ENCODE measurements around the gene LRRC4C.

Gene LRRC4C

GRCh38 chr11:40328890-40329614 is 1130.4 kb downstream of the LRRC4C start:
- DNase-seq: no peak

- DNase-seq: no peak
Measured at GRCh38 chr11:40323241-40323640, 1136.2 kb downstream of the LRRC4C start.

GRCh38 chr11:40321537-40321936 is 1137.9 kb downstream of the LRRC4C start:
- DNase-seq: no peak

GRCh38 chr11:40316171-40316570 is 1143.3 kb downstream of the LRRC4C start:
- no peak for DNase-seq

- no peak for DNase-seq
Measured at GRCh38 chr11:40315122-40315521, 1144.3 kb downstream of the LRRC4C start.

- DNase-seq: no peak
Measured at GRCh38 chr11:40314327-40314726, 1145.1 kb downstream of the LRRC4C start.

- DNase-seq: peak; percentile 37
Measured at GRCh38 chr11:40306938-40307548, 1152.4 kb downstream of the LRRC4C start.

GRCh38 chr11:40302669-40303068 is 1156.8 kb downstream of the LRRC4C start:
- DNase-seq: no peak

- DNase-seq: no peak
Measured at GRCh38 chr11:40295466-40295865, 1164.0 kb downstream of the LRRC4C start.

- no peak for DNase-seq
Measured at GRCh38 chr11:40294741-40295140, 1164.7 kb downstream of the LRRC4C start.

- no peak for DNase-seq
Measured at GRCh38 chr11:40294349-40294735, 1165.1 kb downstream of the LRRC4C start.

- peak; percentile 67 for DNase-seq
Measured at GRCh38 chr11:40293655-40294348, 1165.7 kb downstream of the LRRC4C start.

- no peak for DNase-seq
Measured at GRCh38 chr11:40292721-40293508, 1166.5 kb downstream of the LRRC4C start.

GRCh38 chr11:40291741-40292140 is 1167.7 kb downstream of the LRRC4C start:
- DNase-seq: no peak

- no peak for DNase-seq
Measured at GRCh38 chr11:40291329-40291728, 1168.1 kb downstream of the LRRC4C start.

- no peak for DNase-seq
Measured at GRCh38 chr11:40290171-40290631, 1169.3 kb downstream of the LRRC4C start.

GRCh38 chr11:40289370-40289769 is 1170.1 kb downstream of the LRRC4C start:
- DNase-seq: no peak

GRCh38 chr11:40287916-40288803 is 1171.3 kb downstream of the LRRC4C start:
- no peak for DNase-seq

GRCh38 chr11:40286137-40286536 is 1173.3 kb downstream of the LRRC4C start:
- no peak for DNase-seq

GRCh38 chr11:40285558-40285957 is 1173.9 kb downstream of the LRRC4C start:
- no peak for DNase-seq

GRCh38 chr11:40281052-40281580 is 1178.3 kb downstream of the LRRC4C start:
- DNase-seq: no peak

Data from hematopoietic multipotent progenitor cell treated with erythropoietin and hydrocortisone succinate and interleukin-3 and kit ligand, for 8 days (in vitro differentiated cells).